Activated naive CD8-positive, alpha-beta T cell (primary cell): ENCODE results near the gene SFTPA1.
"Not testable (repeated sequence)": the region's sequence is repeated elsewhere in the genome, so short reads cannot be mapped to it uniquely, and the experiment has no call there.

Experiments used
- H3K27ac Mint-ChIP-seq: one replicate; pipeline ENCODE4 v1.8.0; 2021; ENCODE audit warnings: mixed read lengths
- H3K27me3 Mint-ChIP-seq: one replicate; pipeline ENCODE4 v1.8.0; 2021; ENCODE audit warnings: mixed read lengths
- H3K36me3 Mint-ChIP-seq: one replicate; pipeline ENCODE4 v1.8.0; 2021; ENCODE audit warnings: mixed read lengths
- H3K4me1 Mint-ChIP-seq: one replicate; pipeline ENCODE4 v1.8.0; 2021; ENCODE audit warnings: low read depth, mixed read lengths
- H3K4me3 Mint-ChIP-seq: one replicate; pipeline ENCODE4 v1.8.0; 2021; ENCODE audit warnings: mild to moderate bottlenecking, mixed read lengths
- H3K9me3 Mint-ChIP-seq: one replicate; pipeline ENCODE4 v1.8.0; 2021; ENCODE audit warnings: low read depth, mixed read lengths

Gene SFTPA1

GRCh38 chr10:79636654-79637199 is 26.0 kb downstream of the SFTPA1 start:
- H3K9me3 Mint-ChIP-seq, H3K4me1 Mint-ChIP-seq, H3K27ac Mint-ChIP-seq, H3K36me3 Mint-ChIP-seq, H3K4me3 Mint-ChIP-seq, H3K27me3 Mint-ChIP-seq: not testable (repeated sequence)

- no peak overlapping the region for H3K27ac Mint-ChIP-seq
- no peak overlapping the region for H3K4me3 Mint-ChIP-seq
- no peaks in the 10 kb centered on the region for H3K9me3 Mint-ChIP-seq
- H3K4me1 Mint-ChIP-seq: no peaks in the 10 kb centered on the region
- H3K27me3 Mint-ChIP-seq: no peaks in the 10 kb centered on the region
- no peaks in the 10 kb centered on the region for H3K36me3 Mint-ChIP-seq
Measured at GRCh38 chr10:79638318-79638717, 27.6 kb downstream of the SFTPA1 start.

GRCh38 chr10:79652695-79653094 is 42.0 kb downstream of the SFTPA1 start:
- not testable (repeated sequence) for H3K27ac Mint-ChIP-seq, H3K27me3 Mint-ChIP-seq, H3K4me3 Mint-ChIP-seq, H3K9me3 Mint-ChIP-seq, H3K36me3 Mint-ChIP-seq, H3K4me1 Mint-ChIP-seq

GRCh38 chr10:79663287-79663686 is 52.5 kb downstream of the SFTPA1 start:
- H3K4me3 Mint-ChIP-seq, H3K9me3 Mint-ChIP-seq, H3K36me3 Mint-ChIP-seq, H3K4me1 Mint-ChIP-seq, H3K27ac Mint-ChIP-seq, H3K27me3 Mint-ChIP-seq: not testable (repeated sequence)

GRCh38 chr10:79664686-79665085 is 53.9 kb downstream of the SFTPA1 start:
- H3K4me3 Mint-ChIP-seq, H3K36me3 Mint-ChIP-seq: not testable (repeated sequence)

More at GRCh38 chr10:79664686-79665085, 53.9 kb downstream of the SFTPA1 start:
- H3K4me1 Mint-ChIP-seq, H3K27ac Mint-ChIP-seq, H3K27me3 Mint-ChIP-seq, H3K9me3 Mint-ChIP-seq: not testable (repeated sequence)
